ENCODE results near the gene MYLK. TPM values are rescaled to one million over a fixed set of nuclear protein-coding genes. Genes with fewer than 3 reads are reported as not detected.

The MYLK gene
- polyA plus RNA-seq, 3 donors: 0.35 to 1.3 (median 0.51) TPM

- no peak overlapping the region for H3K27ac ChIP-seq (ENCODE audit: low read depth in 1 of 2, low read length in 2 of 2)
- peaks cover 9 to 27% of the 10 kb centered on the region in 2 donors for H3K4me1 ChIP-seq (ENCODE audit: control insufficient read depth in 1 of 2, insufficient read depth in 2 of 2, low read length in 2 of 2)
- intact Hi-C loops (cut with micrococcal nuclease): no loop called here
- H3K4me2 ChIP-seq (replicated peaks; ENCODE audit: extremely low read depth, low read length, poor library complexity, severe bottlenecking): no peak overlapping the region
- Mint-ChIP-seq H3K27ac (no peak overlapping the region), H3K36me3 (peaks cover 17 to 21% of the 10 kb centered on the region in 2 donors), H3K9me3 (peaks cover 0 to 5% (median 0%) of the 10 kb centered on the region in 7 donors), H3K4me3 (no peak overlapping the region), H3K4me1 (peaks cover 29% of the 10 kb centered on the region), H3K27me3 (ENCODE audit: low read depth in 3 of 3) (no peaks in the 10 kb centered on the region)
- DNase-seq: no peak
- H3K36me3 ChIP-seq (replicated peaks in 1 of 2; ENCODE audit: control insufficient read depth in 1 of 2, insufficient read depth in 2 of 2, low read length in 2 of 2): peaks cover 0 to 8% of the 10 kb centered on the region in 2 donors
- no peak overlapping the region for H3K4me3 ChIP-seq (replicated peaks in 1 of 3; ENCODE audit: low read depth in 2 of 3, low read length in 3 of 3)
- no peak overlapping the region for H3K9ac ChIP-seq (ENCODE audit: insufficient read depth, low read length, poor library complexity, severe bottlenecking)
- H3K79me2 ChIP-seq (ENCODE audit: insufficient read depth, low read length): no peaks in the 10 kb centered on the region
- no peaks in the 10 kb centered on the region for H3K9me3 ChIP-seq (replicated peaks in 1 of 2; ENCODE audit: control insufficient read depth in 1 of 2, insufficient read depth in 1 of 2, low read length in 2 of 2)
- TF ChIP-seq, protein P1, sequence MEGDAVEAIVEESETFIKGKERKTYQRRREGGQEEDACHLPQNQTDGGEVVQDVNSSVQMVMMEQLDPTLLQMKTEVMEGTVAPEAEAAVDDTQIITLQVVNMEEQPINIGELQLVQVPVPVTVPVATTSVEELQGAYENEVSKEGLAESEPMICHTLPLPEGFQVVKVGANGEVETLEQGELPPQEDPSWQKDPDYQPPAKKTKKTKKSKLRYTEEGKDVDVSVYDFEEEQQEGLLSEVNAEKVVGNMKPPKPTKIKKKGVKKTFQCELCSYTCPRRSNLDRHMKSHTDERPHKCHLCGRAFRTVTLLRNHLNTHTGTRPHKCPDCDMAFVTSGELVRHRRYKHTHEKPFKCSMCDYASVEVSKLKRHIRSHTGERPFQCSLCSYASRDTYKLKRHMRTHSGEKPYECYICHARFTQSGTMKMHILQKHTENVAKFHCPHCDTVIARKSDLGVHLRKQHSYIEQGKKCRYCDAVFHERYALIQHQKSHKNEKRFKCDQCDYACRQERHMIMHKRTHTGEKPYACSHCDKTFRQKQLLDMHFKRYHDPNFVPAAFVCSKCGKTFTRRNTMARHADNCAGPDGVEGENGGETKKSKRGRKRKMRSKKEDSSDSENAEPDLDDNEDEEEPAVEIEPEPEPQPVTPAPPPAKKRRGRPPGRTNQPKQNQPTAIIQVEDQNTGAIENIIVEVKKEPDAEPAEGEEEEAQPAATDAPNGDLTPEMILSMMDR (IDR thresholded peaks at IDR 0.05): no peak
- H3K27me3 ChIP-seq (ENCODE audit: control insufficient read depth in 2 of 2, insufficient read depth in 2 of 2, low read length in 2 of 2): no peaks in the 10 kb centered on the region
- no peak overlapping the region for H2AFZ ChIP-seq (ENCODE audit: insufficient read depth, low read depth, low read length, poor library complexity, severe bottlenecking)
- no peaks in the 10 kb centered on the region for H4K20me1 ChIP-seq (ENCODE audit: insufficient read depth, low read length)
- 91% methylated on average over 4 of the region's 5 CpGs for WGBS (ENCODE audit: insufficient coverage)
Observed at GRCh38 chr3:123609063-123609462, 275.1 kb downstream of the MYLK start.

- H4K20me1 ChIP-seq (ENCODE audit: insufficient read depth, low read length): no peaks in the 10 kb centered on the region
- Mint-ChIP-seq H3K4me1 (peaks cover 29% of the 10 kb centered on the region), H3K36me3 (peaks cover 13 to 16% of the 10 kb centered on the region in 2 donors), H3K9me3 (peaks cover 0 to 5% (median 0%) of the 10 kb centered on the region in 7 donors), H3K27me3 (ENCODE audit: low read depth in 3 of 3) (no peaks in the 10 kb centered on the region), H3K4me3 (no peak overlapping the region), H3K27ac (no peak overlapping the region)
- TF ChIP-seq, protein P1 (IDR thresholded peaks at IDR 0.05): no peak
- H3K27me3 ChIP-seq (ENCODE audit: control insufficient read depth in 2 of 2, insufficient read depth in 2 of 2, low read length in 2 of 2): no peaks in the 10 kb centered on the region
- no peaks in the 10 kb centered on the region for H3K79me2 ChIP-seq (ENCODE audit: insufficient read depth, low read length)
- no peaks in the 10 kb centered on the region for H3K9me3 ChIP-seq (replicated peaks in 1 of 2; ENCODE audit: control insufficient read depth in 1 of 2, insufficient read depth in 1 of 2, low read length in 2 of 2)
- H3K4me3 ChIP-seq (replicated peaks in 1 of 3; ENCODE audit: low read depth in 2 of 3, low read length in 3 of 3): no peak overlapping the region
- peaks cover 0 to 8% of the 10 kb centered on the region in 2 donors for H3K36me3 ChIP-seq (replicated peaks in 1 of 2; ENCODE audit: control insufficient read depth in 1 of 2, insufficient read depth in 2 of 2, low read length in 2 of 2)
- H3K27ac ChIP-seq (ENCODE audit: low read depth in 1 of 2, low read length in 2 of 2): no peak overlapping the region
- WGBS (ENCODE audit: insufficient coverage): no CpG with 5 or more reads among the region's 3 CpGs
- no peak overlapping the region for H2AFZ ChIP-seq (ENCODE audit: insufficient read depth, low read depth, low read length, poor library complexity, severe bottlenecking)
- no peak overlapping the region for H3K4me2 ChIP-seq (replicated peaks; ENCODE audit: extremely low read depth, low read length, poor library complexity, severe bottlenecking)
- no peak for DNase-seq
- intact Hi-C loops (cut with micrococcal nuclease): no loop called here
- no peak overlapping the region for H3K9ac ChIP-seq (ENCODE audit: insufficient read depth, low read length, poor library complexity, severe bottlenecking)
- peaks cover 9 to 27% of the 10 kb centered on the region in 2 donors for H3K4me1 ChIP-seq (ENCODE audit: control insufficient read depth in 1 of 2, insufficient read depth in 2 of 2, low read length in 2 of 2)
Observed at GRCh38 chr3:123608263-123608937, 275.7 kb downstream of the MYLK start.

Measured in CD14-positive monocyte (primary cell).